Ovary (tissue), 3 donors: ENCODE data around the gene IGF1R.

Source experiments
- EP300 ChIP-seq: sonication (generic); formaldehyde crosslinking; IDR thresholded peaks from one replicate; pipeline ENCODE4 v1.6.1; 2017; ENCODE audit warnings: antibody characterized with exemption
- POLR2A ChIP-seq: fragments of 450-650 bp; IDR thresholded peaks from one replicate; pipeline ENCODE4 v1.6.1; 2017; ENCODE audit warnings: antibody characterized with exemption, mild to moderate bottlenecking, moderate library complexity
- TF ChIP-seq, protein P1 (sequence below), 3 donors: fragments of 450-650 bp in 2 of 3; fragments of 200-600 bp in 1 of 3; IDR thresholded peaks; one replicate each; pipeline versions ENCODE4 v1.5.1 to v1.8.0; 2016 to 2022; ENCODE audit warnings: antibody characterized with exemption in 3 of 3, mild to moderate bottlenecking in 1 of 3
- donor health status: DM: no; HTN: no; CAD: no.

- no peak for TF ChIP-seq POLR2A
- TF ChIP-seq, protein P1, sequence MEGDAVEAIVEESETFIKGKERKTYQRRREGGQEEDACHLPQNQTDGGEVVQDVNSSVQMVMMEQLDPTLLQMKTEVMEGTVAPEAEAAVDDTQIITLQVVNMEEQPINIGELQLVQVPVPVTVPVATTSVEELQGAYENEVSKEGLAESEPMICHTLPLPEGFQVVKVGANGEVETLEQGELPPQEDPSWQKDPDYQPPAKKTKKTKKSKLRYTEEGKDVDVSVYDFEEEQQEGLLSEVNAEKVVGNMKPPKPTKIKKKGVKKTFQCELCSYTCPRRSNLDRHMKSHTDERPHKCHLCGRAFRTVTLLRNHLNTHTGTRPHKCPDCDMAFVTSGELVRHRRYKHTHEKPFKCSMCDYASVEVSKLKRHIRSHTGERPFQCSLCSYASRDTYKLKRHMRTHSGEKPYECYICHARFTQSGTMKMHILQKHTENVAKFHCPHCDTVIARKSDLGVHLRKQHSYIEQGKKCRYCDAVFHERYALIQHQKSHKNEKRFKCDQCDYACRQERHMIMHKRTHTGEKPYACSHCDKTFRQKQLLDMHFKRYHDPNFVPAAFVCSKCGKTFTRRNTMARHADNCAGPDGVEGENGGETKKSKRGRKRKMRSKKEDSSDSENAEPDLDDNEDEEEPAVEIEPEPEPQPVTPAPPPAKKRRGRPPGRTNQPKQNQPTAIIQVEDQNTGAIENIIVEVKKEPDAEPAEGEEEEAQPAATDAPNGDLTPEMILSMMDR (IDR thresholded peaks at IDR 0.05) = no peak
- no peak for TF ChIP-seq EP300
Observed at GRCh38 chr15:98790270-98790669, 141.9 kb downstream of the IGF1R start.
